GM12878 (cell line): ENCODE measurements around the gene SYS1. TPM values are rescaled to one million over a fixed set of nuclear protein-coding genes. Genes with fewer than 3 reads are reported as not detected.
A peak's percentile ranks its signal among the peaks of the same experiment; 100 is the strongest.

Source experiments
- EED ChIP-seq: sonication (generic); IDR thresholded peaks from 2 replicates; pipeline ENCODE4 v1.6.1; 2016; ENCODE audit warnings: antibody characterized with exemption, low read depth
- EP300 ChIP-seq, 2 experiments: fragments of 150-350 bp in 1 of 2; IDR thresholded peaks; 2 replicates each; pipeline ENCODE4 v1.6.1; 2011 to 2012; ENCODE audit warnings: low read depth in 2 of 2, low read length in 2 of 2, borderline replicate concordance in 1 of 2, improper control_type of control experiment in 1 of 2, inconsistent platforms in 1 of 2; ENCODE audit not compliant: control insufficient read depth in 1 of 2
- IKZF2 ChIP-seq, 2 experiments: fragments of 450-650 bp; IDR thresholded peaks; 2 replicates each; pipeline ENCODE4 v1.6.1; 2017; ENCODE audit warnings: mild to moderate bottlenecking in 2 of 2, moderate library complexity in 2 of 2
- KAT2A ChIP-seq: conservative IDR thresholded peaks from 2 replicates; pipeline ENCODE4 v1.6.1; 2011; ENCODE audit warnings: low read depth, low read length; ENCODE audit not compliant: control insufficient read depth
- POLR2AphosphoS5 ChIP-seq: IDR thresholded peaks from 2 replicates; pipeline ENCODE4 v1.6.1; 2011; ENCODE audit warnings: mild to moderate bottlenecking, low read length, inconsistent platforms
- RUNX3 ChIP-seq: IDR thresholded peaks from 2 replicates; pipeline ENCODE4 v1.6.1; 2012; ENCODE audit warnings: low read length, inconsistent platforms
- SMC3 ChIP-seq: IDR thresholded peaks from 2 replicates; pipeline ENCODE4 v1.6.1; 2011; ENCODE audit warnings: low read length, improper control_type of control experiment, borderline replicate concordance
- SPI1 ChIP-seq: IDR thresholded peaks from 2 replicates; pipeline ENCODE4 v1.6.1; 2011; ENCODE audit warnings: low read depth, mild to moderate bottlenecking, low read length, moderate library complexity, borderline replicate concordance; ENCODE audit not compliant: insufficient read depth
- STAT1 ChIP-seq: fragments of 450-650 bp; conservative IDR thresholded peaks from 2 replicates; pipeline ENCODE4 v1.6.1; 2014; ENCODE audit warnings: antibody characterized with exemption, mild to moderate bottlenecking
- TCF7 ChIP-seq: IDR thresholded peaks from 2 replicates; pipeline ENCODE4 v1.6.1; 2014; ENCODE audit warnings: antibody characterized with exemption, borderline replicate concordance
- ZNF274 ChIP-seq: IDR thresholded peaks from one replicate; pipeline ENCODE4 v1.8.0; 2011; ENCODE audit not compliant: insufficient read length, insufficient read depth
- polyA plus RNA-seq, 11 experiments: library from polyadenylated mRNA; depleted of rRNA in 4 of 11; unstranded in 6 of 11; stranded (reverse) in 5 of 11; fragments of >200 nt; fragmentation: Nextera tagmentation in 4 of 11; fragmentation: Illumina TruSeq in 1 of 11; extraction: Ambion mirVana in 4 of 11; extraction: Trizol in 1 of 11; gene quantifications; 1 replicate in 1 of 11; 2 replicates in 10 of 11; pipeline versions ENCODE4 v1.2.1 to v1.2.3, GENCODE V29; 2011 to 2016; ENCODE audit warnings: inconsistent platforms in 2 of 11, missing spikeins in 2 of 11, low read depth in 1 of 11
- total RNA-seq, 4 experiments: library from RNA; depleted of rRNA in 3 of 4; stranded (reverse); fragments of >200 nt in 3 of 4; fragmentation: Illumina TruSeq in 1 of 4; extraction: Trizol in 1 of 4; gene quantifications; 2 replicates each; pipeline versions ENCODE4 v1.2.1 to v1.2.3, GENCODE V29; 2013 to 2021
- TF ChIP-seq, protein P1 (sequence below): fragments of 450-650 bp; IDR thresholded peaks from 2 replicates; pipeline ENCODE4 v1.6.1; 2018; ENCODE audit warnings: mild to moderate bottlenecking, low read depth, moderate library complexity; ENCODE audit not compliant: partially characterized antibody
- TF ChIP-seq, protein P2 (sequence below): fragments of 450-650 bp; IDR thresholded peaks from 2 replicates; pipeline ENCODE4 v1.6.1; 2017; ENCODE audit warnings: antibody characterized with exemption, mild to moderate bottlenecking, moderate library complexity
- TF ChIP-seq, protein P3 (sequence below): fragments of 450-650 bp; IDR thresholded peaks from 2 replicates; pipeline ENCODE4 v1.6.1; 2017; ENCODE audit warnings: borderline replicate concordance
- TF ChIP-seq, protein P4 (sequence below): IDR thresholded peaks from 2 replicates; pipeline ENCODE4 v1.6.1; 2012; ENCODE audit warnings: mild to moderate bottlenecking, low read depth, low read length

The SYS1 gene
- total and polyA plus RNA-seq, 10 of the 15 experiments (the other 5 are each of a cell fraction or from before 2014, with no cell fraction given), result 5.1 to 22.6 (median 9.3) TPM

DNA sequence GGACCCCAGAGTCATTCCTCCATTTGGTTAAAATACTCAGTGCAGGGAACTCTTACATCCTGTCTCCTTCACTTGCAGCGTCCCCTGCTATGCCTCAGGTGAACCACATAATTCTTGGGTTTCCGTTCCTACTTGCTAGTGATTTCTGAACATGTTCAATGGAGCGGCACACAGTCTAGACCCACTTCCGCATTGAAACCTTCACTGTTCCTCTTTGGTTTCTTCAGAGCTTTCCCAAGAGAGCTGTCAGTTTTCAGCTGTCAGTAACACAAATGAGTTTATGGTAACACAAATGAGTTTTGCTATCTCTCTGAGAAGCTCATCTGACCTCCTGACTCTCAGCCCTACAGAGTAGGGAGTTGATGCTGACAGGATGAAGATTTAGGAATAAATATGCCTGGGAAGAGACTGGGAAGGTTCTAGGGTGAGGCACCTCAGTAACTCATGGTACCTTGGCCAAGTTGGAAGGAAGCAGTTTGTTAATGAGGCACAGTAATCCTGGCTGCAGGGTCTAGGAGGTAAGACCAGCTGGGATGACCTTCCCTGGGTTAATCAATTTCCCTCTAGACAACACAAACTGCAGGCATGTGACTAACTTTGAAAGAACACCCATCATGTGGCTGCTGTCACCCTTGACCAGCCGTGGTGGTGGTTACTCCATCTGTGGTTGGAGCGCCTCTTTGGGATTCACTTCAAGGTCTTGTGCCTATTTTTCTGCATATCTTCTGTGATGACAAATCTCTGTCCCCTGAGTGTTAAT lies 5.4 kb downstream of the SYS1 start (continued):
- TF ChIP-seq POLR2AphosphoS5 (peak; percentile 53), ZNF274 (no peak), TCF7 (peak; percentile 80; the same call in 1 of the 2 replicates), STAT1 (no peak), IKZF2 (IDR thresholded peaks at IDR 0.05) (peak; percentile 98 to 99), EED (peak; percentile 98), SPI1 (peak; percentile 99), SMC3 (no peak; the same call in 1 of the 2 replicates), KAT2A (no peak), RUNX3 (peak; percentile 99), EP300 (IDR thresholded peaks at IDR 0.05; ENCODE audit: borderline replicate concordance in 1 of 2, control insufficient read depth in 1 of 2, low read depth in 2 of 2, low read length in 2 of 2) (peak; percentile 96 to 99)
- TF ChIP-seq, protein P1, sequence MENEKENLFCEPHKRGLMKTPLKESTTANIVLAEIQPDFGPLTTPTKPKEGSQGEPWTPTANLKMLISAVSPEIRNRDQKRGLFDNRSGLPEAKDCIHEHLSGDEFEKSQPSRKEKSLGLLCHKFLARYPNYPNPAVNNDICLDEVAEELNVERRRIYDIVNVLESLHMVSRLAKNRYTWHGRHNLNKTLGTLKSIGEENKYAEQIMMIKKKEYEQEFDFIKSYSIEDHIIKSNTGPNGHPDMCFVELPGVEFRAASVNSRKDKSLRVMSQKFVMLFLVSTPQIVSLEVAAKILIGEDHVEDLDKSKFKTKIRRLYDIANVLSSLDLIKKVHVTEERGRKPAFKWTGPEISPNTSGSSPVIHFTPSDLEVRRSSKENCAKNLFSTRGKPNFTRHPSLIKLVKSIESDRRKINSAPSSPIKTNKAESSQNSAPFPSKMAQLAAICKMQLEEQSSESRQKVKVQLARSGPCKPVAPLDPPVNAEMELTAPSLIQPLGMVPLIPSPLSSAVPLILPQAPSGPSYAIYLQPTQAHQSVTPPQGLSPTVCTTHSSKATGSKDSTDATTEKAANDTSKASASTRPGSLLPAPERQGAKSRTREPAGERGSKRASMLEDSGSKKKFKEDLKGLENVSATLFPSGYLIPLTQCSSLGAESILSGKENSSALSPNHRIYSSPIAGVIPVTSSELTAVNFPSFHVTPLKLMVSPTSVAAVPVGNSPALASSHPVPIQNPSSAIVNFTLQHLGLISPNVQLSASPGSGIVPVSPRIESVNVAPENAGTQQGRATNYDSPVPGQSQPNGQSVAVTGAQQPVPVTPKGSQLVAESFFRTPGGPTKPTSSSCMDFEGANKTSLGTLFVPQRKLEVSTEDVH, result peak; percentile 67
- TF ChIP-seq, protein P2, sequence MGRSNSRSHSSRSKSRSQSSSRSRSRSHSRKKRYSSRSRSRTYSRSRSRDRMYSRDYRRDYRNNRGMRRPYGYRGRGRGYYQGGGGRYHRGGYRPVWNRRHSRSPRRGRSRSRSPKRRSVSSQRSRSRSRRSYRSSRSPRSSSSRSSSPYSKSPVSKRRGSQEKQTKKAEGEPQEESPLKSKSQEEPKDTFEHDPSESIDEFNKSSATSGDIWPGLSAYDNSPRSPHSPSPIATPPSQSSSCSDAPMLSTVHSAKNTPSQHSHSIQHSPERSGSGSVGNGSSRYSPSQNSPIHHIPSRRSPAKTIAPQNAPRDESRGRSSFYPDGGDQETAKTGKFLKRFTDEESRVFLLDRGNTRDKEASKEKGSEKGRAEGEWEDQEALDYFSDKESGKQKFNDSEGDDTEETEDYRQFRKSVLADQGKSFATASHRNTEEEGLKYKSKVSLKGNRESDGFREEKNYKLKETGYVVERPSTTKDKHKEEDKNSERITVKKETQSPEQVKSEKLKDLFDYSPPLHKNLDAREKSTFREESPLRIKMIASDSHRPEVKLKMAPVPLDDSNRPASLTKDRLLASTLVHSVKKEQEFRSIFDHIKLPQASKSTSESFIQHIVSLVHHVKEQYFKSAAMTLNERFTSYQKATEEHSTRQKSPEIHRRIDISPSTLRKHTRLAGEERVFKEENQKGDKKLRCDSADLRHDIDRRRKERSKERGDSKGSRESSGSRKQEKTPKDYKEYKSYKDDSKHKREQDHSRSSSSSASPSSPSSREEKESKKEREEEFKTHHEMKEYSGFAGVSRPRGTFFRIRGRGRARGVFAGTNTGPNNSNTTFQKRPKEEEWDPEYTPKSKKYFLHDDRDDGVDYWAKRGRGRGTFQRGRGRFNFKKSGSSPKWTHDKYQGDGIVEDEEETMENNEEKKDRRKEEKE, result no peak
- TF ChIP-seq, protein P3, sequence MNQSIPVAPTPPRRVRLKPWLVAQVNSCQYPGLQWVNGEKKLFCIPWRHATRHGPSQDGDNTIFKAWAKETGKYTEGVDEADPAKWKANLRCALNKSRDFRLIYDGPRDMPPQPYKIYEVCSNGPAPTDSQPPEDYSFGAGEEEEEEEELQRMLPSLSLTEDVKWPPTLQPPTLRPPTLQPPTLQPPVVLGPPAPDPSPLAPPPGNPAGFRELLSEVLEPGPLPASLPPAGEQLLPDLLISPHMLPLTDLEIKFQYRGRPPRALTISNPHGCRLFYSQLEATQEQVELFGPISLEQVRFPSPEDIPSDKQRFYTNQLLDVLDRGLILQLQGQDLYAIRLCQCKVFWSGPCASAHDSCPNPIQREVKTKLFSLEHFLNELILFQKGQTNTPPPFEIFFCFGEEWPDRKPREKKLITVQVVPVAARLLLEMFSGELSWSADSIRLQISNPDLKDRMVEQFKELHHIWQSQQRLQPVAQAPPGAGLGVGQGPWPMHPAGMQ, result no peak
- TF ChIP-seq, protein P4, sequence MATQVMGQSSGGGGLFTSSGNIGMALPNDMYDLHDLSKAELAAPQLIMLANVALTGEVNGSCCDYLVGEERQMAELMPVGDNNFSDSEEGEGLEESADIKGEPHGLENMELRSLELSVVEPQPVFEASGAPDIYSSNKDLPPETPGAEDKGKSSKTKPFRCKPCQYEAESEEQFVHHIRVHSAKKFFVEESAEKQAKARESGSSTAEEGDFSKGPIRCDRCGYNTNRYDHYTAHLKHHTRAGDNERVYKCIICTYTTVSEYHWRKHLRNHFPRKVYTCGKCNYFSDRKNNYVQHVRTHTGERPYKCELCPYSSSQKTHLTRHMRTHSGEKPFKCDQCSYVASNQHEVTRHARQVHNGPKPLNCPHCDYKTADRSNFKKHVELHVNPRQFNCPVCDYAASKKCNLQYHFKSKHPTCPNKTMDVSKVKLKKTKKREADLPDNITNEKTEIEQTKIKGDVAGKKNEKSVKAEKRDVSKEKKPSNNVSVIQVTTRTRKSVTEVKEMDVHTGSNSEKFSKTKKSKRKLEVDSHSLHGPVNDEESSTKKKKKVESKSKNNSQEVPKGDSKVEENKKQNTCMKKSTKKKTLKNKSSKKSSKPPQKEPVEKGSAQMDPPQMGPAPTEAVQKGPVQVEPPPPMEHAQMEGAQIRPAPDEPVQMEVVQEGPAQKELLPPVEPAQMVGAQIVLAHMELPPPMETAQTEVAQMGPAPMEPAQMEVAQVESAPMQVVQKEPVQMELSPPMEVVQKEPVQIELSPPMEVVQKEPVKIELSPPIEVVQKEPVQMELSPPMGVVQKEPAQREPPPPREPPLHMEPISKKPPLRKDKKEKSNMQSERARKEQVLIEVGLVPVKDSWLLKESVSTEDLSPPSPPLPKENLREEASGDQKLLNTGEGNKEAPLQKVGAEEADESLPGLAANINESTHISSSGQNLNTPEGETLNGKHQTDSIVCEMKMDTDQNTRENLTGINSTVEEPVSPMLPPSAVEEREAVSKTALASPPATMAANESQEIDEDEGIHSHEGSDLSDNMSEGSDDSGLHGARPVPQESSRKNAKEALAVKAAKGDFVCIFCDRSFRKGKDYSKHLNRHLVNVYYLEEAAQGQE, result peak; percentile 39; the same call in 1 of the 2 replicates
- TF ChIP-seq, all 136 proteins: peak for 75
